HCT116 (cell line): ENCODE measurements around the gene STK11. TPM values are rescaled to one million over a fixed set of nuclear protein-coding genes. Genes with fewer than 3 reads are reported as not detected.

Experiments used
- ATAC-seq: fragments of 200-7000 bp; cut with Tn5 transposase; 2 replicates; pipeline ENCODE4 v1.9.1; 2020; ENCODE audit warnings: mild to moderate bottlenecking, moderate library complexity
- BruUV-seq: library from RNA; stranded (reverse); fragments of 400-500 nt; replicated peaks from 2 replicates; lab custom pipeline; 2021; lab: Mats Ljungman, UMichigan
- CTCF ChIA-PET: fragments of 300-600 bp; sonication (Branson Sonifier 250); formaldehyde crosslinking; loops from one replicate; lab custom pipeline; 2021; ENCODE audit warnings: antibody characterized with exemption; lab: Charles Lee
- POLR2A ChIA-PET: fragments of 300-600, 350-600 bp; sonication (Branson Sonifier 250); formaldehyde crosslinking; loops from one replicate; lab custom pipeline; 2021; ENCODE audit warnings: antibody characterized with exemption; lab: Charles Lee
- RAD21 ChIA-PET, 2 experiments: fragments of 300-600 bp; sonication (Branson Sonifier 250); formaldehyde crosslinking; loops; one replicate each; lab custom pipeline; 2023; ENCODE audit warnings: low total read pairs in 2 of 2; ENCODE audit not compliant: uncharacterized antibody in 2 of 2, unreplicated experiment in 2 of 2, low non-redundant PET in 1 of 2; lab: Charles Lee
- DNase-seq: peaks from one replicate; pipeline ENCODE4 v3.0.0-alpha.2; 2010; ENCODE audit warnings: low read depth, low spot score
- H2AFZ ChIP-seq: fragments of 200-600 bp; shearing (Covaris generic), sonication (generic); 2 replicates; pipeline ENCODE4 v1.6.1; 2017; ENCODE audit warnings: low read depth, mixed run types, mixed read lengths, antibody characterized with exemption, low read length; ENCODE audit not compliant: poor library complexity, severe bottlenecking
- H3K27ac ChIP-seq: 2 replicates; pipeline ENCODE4 v1.5.1; 2012; ENCODE audit warnings: low read depth, low read length
- H3K27me3 ChIP-seq: fragments of 200-600 bp; sonication (generic); 2 replicates; pipeline ENCODE4 v1.6.1; 2016; ENCODE audit warnings: mixed run types, low read length, mixed read lengths; ENCODE audit not compliant: insufficient read depth
- H3K36me3 ChIP-seq, 2 experiments: fragments of 200-500 bp in 1 of 2; fragments of 200-600 bp in 1 of 2; sonication (Bioruptor generic) in 1 of 2; sonication (generic) in 1 of 2; 2 replicates each; pipeline versions ENCODE4 v1.5.1 to v1.6.1; 2014 to 2016; ENCODE audit warnings: low read length in 2 of 2, inconsistent platforms in 1 of 2, mixed read lengths in 1 of 2, mixed run types in 1 of 2; ENCODE audit not compliant: insufficient read depth in 2 of 2, control insufficient read depth in 1 of 2
- H3K4me1 ChIP-seq, 2 experiments: fragments of 200-600 bp in 1 of 2; sonication (generic) in 1 of 2; 2 replicates each; pipeline versions ENCODE4 v1.5.1 to v1.6.1; 2012 to 2017; ENCODE audit warnings: low read length in 2 of 2, inconsistent platforms in 1 of 2, mild to moderate bottlenecking in 1 of 2, mixed read lengths in 1 of 2, mixed run types in 1 of 2, moderate library complexity in 1 of 2; ENCODE audit not compliant: insufficient read depth in 2 of 2, control insufficient read depth in 1 of 2
- H3K4me2 ChIP-seq: fragments of 200-600 bp; sonication (generic); 2 replicates; pipeline ENCODE4 v1.6.1; 2017; ENCODE audit warnings: mixed run types, low read length, mixed read lengths
- H3K4me3 ChIP-seq, 2 experiments: fragments of 200-600 bp in 1 of 2; sonication (generic) in 1 of 2; replicated peaks in 1 of 2; 2 replicates each; pipeline ENCODE4 v1.5.1; 2011 to 2016; ENCODE audit warnings: low read length in 2 of 2, control low read depth in 1 of 2, low read depth in 1 of 2, mild to moderate bottlenecking in 1 of 2, mixed read lengths in 1 of 2, mixed run types in 1 of 2
- H3K79me2 ChIP-seq: fragments of 200-600 bp; sonication (generic); 2 replicates; pipeline ENCODE4 v1.6.1; 2017; ENCODE audit warnings: mild to moderate bottlenecking, mixed run types, low read length, moderate library complexity, mixed read lengths; ENCODE audit not compliant: insufficient read depth
- H3K9ac ChIP-seq: fragments of 200-600 bp; sonication (generic); 2 replicates; pipeline ENCODE4 v1.6.1; 2016; ENCODE audit warnings: low read length, mixed read lengths
- H3K9me2 ChIP-seq: fragments of 200-600 bp; sonication (generic), shearing (Covaris generic); 2 replicates; pipeline ENCODE4 v1.6.1; 2017; ENCODE audit warnings: mixed run types, mild to moderate bottlenecking, moderate library complexity; ENCODE audit not compliant: insufficient read depth
- H3K9me3 ChIP-seq, 2 experiments: fragments of 200-500 bp in 1 of 2; fragments of 200-600 bp in 1 of 2; sonication (Bioruptor generic) in 1 of 2; sonication (generic) in 1 of 2; 2 replicates each; pipeline ENCODE4 v1.6.1; 2014 to 2017; ENCODE audit warnings: low read length in 2 of 2, mixed read lengths in 2 of 2, inconsistent platforms in 1 of 2, low read depth in 1 of 2, mild to moderate bottlenecking in 1 of 2, mixed run types in 1 of 2, moderate library complexity in 1 of 2; ENCODE audit not compliant: control insufficient read depth in 1 of 2, insufficient read depth in 1 of 2
- H4K20me1 ChIP-seq: fragments of 200-600 bp; sonication (generic), shearing (Covaris generic); 2 replicates; pipeline ENCODE4 v1.6.1; 2017; ENCODE audit warnings: mixed run types, mild to moderate bottlenecking, moderate library complexity; ENCODE audit not compliant: insufficient read depth
- FOSL1 ChIP-seq: IDR thresholded peaks from 2 replicates; pipeline ENCODE4 v1.6.1; 2012; ENCODE audit warnings: low read depth
- JUND ChIP-seq: IDR thresholded peaks from 2 replicates; pipeline ENCODE4 v1.6.1; 2012
- MAX ChIP-seq: IDR thresholded peaks from 2 replicates; pipeline ENCODE4 v1.6.1; 2012
- SIN3A ChIP-seq: IDR thresholded peaks from 2 replicates; pipeline ENCODE4 v1.6.1; 2012; ENCODE audit warnings: low read depth
- SP1 ChIP-seq: IDR thresholded peaks from 2 replicates; pipeline ENCODE4 v1.6.1; 2012; ENCODE audit warnings: low read depth
- ZNF274 ChIP-seq: fragments of 200-500 bp; sonication (Bioruptor generic); IDR thresholded peaks from 2 replicates; pipeline ENCODE4 v1.6.1; 2014; ENCODE audit warnings: mild to moderate bottlenecking, low read depth, low read length, inconsistent platforms
- intact Hi-C: fragments of 100-400 bp; cut with micrococcal nuclease; formaldehyde crosslinking; loops from 2 replicates; pipeline ENCODE4 v1.10.0; 2022
- total RNA-seq: library from RNA; stranded (reverse); gene quantifications from one replicate; pipeline ENCODE4 v1.2.1, GENCODE V29; 2021; ENCODE audit not compliant: unreplicated experiment
- TF ChIP-seq, protein P1 (sequence below): IDR thresholded peaks from 2 replicates; pipeline ENCODE4 v1.6.1; 2011; ENCODE audit warnings: mild to moderate bottlenecking, low read length, moderate library complexity; ENCODE audit not compliant: insufficient replicate concordance; ENCODE audit errors: extremely low read depth

The STK11 gene
- total RNA-seq, 1 experiment from 2014 or later: 86.9 TPM

DNA sequence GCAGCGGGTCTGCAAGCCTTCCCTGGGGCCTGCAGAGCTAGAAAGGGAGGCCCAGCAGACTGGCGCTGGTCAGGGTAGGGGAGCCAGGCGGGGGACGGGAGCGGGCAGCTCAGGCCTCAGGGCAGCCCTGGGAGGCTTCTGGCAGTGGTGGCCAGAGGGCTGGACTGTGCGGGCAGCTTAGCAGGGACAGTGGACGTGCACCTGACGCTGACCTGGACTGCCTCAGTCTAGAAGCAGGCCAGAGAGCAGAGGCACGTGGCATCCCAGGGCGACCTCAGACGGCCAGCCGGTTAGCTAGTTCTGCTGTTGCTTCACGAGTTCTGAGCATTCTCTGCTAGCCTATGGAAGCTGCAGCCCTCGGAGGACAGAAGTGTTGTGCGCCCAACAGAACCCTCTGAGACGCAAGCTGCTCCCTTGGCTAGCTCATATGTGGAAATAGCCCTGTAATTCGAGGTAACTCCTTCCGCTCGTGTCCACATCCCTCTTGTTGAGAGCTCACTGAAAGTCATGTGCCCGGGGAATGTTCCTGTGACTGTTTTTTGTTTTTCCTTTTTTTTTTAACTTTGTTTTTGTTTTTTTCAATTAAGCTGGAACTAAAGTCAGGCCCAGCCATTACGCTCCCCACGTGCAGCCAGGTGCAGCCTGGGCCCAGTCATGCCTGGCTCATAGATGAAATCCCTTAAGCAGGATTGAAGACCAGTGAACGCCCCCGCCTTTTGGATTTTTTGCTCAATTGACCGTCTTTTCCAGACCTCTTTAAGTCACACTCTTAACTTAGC, 67.9 kb downstream of the STK11 start:
- DNase-seq (no peak), ATAC-seq (no peak)
- Histone ChIP-seq H3K4me2 (peak overlapping the region; percentile 99), H3K9me3 (no peaks in the 10 kb centered on the region), H3K27me3 (no peaks in the 10 kb centered on the region), H3K27ac (peak overlapping the region; percentile 100), H3K9me2 (no peaks in the 10 kb centered on the region), H3K4me3 (peak overlapping the region; percentile 84 to 85; a peak in 3 of 4 replicates), H3K36me3 (peaks cover 27 to 33% of the 10 kb centered on the region in 2 experiments; a peak in 3 of 4 replicates), H4K20me1 (no peaks in the 10 kb centered on the region), H3K79me2 (peaks cover 72% of the 10 kb centered on the region), H3K4me1 (peaks cover 29 to 64% of the 10 kb centered on the region in 2 experiments), H3K9ac (peak overlapping the region; percentile 97), H2AFZ (no peak overlapping the region)
- TF ChIP-seq JUND (no peak), SP1 (no peak), ZNF274 (no peak), SIN3A (no peak), MAX (no peak)
- ChIA-PET RAD21 (interaction anchor here in 1 of 2 experiments (1.0 kb wide), 1 partner anchor 29 kb away, joined by 4 read pairs; no protein-coding TSS in a partner anchor), POLR2A (interaction anchor here (0.6 to 2.1 kb wide), 6 partner anchors 10 to 32 kb away, joined by 3 to 12 read pairs (median 6); partner anchors contain the start of gene ATP5F1D), CTCF (interaction anchor here (2.7 kb wide), 1 partner anchor 30 kb away, joined by 31 read pairs; no protein-coding TSS in a partner anchor)
- intact Hi-C loops: loop anchor here (10.0 kb wide), 1 partner anchor 131 kb away; the partner anchor contains the start of genes DAZAP1 and GAMT
- TSS peak; percentile 58 for BruUV-seq

DNA sequence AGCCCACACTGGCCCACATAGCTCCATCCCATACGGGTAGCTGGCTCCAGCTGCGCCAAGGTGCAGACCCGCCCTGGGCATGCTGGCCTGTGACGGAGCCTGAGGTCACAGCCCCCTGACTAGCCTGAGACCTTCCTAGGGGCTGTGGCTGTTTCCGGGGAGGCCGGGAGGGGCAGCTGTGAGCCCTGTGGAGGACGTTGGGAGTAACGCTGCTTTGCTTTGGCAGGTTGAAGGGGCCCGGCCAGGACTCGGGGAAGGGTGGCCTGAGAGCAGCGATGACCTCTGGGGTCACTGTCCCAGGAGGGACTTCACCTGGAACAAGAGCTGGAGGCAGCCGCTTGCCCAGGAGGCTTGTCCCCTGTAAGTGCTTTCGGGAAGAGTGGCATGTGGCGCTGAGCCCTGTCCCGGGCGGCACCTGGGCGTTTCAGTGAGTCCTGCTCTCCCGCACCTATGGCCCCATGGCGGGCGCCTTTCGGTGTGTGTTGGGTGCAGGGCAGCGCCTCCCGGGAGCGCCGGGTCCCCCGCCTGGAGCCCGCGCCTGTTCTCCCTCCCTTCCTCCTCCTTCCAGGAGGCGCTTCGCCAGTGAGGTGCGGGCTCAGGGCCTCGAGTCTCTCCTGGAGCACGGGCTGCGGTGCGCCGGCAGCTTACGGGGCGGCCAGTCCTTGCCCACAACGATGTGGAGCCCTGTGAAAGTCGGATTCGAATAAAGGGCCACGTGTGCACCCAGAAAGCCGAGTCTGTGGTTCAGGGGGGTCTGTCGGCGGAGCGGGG, 68.7 kb downstream of the STK11 start:
- H3K9me3 ChIP-seq: no peaks in the 10 kb centered on the region
- BruUV-seq: no TSS peak
- H3K27ac ChIP-seq: peak overlapping the region; percentile 100
- peaks cover 27 to 36% of the 10 kb centered on the region in 2 experiments; a peak in 3 of 4 replicates for H3K36me3 ChIP-seq
- CTCF ChIA-PET: interaction anchor here (2.7 kb wide), 1 partner anchor 30 kb away, joined by 31 read pairs; no protein-coding TSS in a partner anchor
- H4K20me1 ChIP-seq: no peaks in the 10 kb centered on the region
- DNase-seq: no peak
- POLR2A ChIA-PET: interaction anchor here (1.3 to 2.1 kb wide), 5 partner anchors 10 to 33 kb away, joined by 3 to 12 read pairs (median 5); partner anchors contain the start of gene ATP5F1D
- peaks cover 72% of the 10 kb centered on the region for H3K79me2 ChIP-seq
- no peak for TF ChIP-seq SP1
- TF ChIP-seq, protein P1, sequence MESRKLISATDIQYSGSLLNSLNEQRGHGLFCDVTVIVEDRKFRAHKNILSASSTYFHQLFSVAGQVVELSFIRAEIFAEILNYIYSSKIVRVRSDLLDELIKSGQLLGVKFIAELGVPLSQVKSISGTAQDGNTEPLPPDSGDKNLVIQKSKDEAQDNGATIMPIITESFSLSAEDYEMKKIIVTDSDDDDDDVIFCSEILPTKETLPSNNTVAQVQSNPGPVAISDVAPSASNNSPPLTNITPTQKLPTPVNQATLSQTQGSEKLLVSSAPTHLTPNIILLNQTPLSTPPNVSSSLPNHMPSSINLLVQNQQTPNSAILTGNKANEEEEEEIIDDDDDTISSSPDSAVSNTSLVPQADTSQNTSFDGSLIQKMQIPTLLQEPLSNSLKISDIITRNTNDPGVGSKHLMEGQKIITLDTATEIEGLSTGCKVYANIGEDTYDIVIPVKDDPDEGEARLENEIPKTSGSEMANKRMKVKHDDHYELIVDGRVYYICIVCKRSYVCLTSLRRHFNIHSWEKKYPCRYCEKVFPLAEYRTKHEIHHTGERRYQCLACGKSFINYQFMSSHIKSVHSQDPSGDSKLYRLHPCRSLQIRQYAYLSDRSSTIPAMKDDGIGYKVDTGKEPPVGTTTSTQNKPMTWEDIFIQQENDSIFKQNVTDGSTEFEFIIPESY: no peak
- TF ChIP-seq MAX: peak; percentile 25
- TF ChIP-seq ZNF274: no peak
- no peak for TF ChIP-seq FOSL1
- TF ChIP-seq, all 23 proteins: peak for 1
- intact Hi-C loops: loop anchor here (10.0 kb wide), 1 partner anchor 131 kb away; the partner anchor contains the start of genes DAZAP1 and GAMT
- Histone ChIP-seq H2AFZ (no peak overlapping the region), H3K4me2 (peak overlapping the region; percentile 99), H3K9me2 (no peaks in the 10 kb centered on the region), H3K4me1 (peaks cover 26 to 59% of the 10 kb centered on the region in 2 experiments), H3K4me3 (peak overlapping the region; percentile 84 to 85), H3K9ac (peak overlapping the region; percentile 97), H3K27me3 (no peaks in the 10 kb centered on the region)
- no peak for ATAC-seq
- RAD21 ChIA-PET: interaction anchor here in 1 of 2 experiments (1.0 kb wide), 1 partner anchor 30 kb away, joined by 4 read pairs; no protein-coding TSS in a partner anchor
